GM23338 (cell line): Measurements from ENCODE around the gene LCN6. TPM values are rescaled to one million over a fixed set of nuclear protein-coding genes. Genes with fewer than 3 reads are reported as not detected.
"Not testable (repeated sequence)": the region's sequence is repeated elsewhere in the genome, so short reads cannot be mapped to it uniquely, and the experiment has no call there.

Source experiments
- ATAC-seq: fragments of 200-7000 bp; cut with Tn5 transposase; 3 replicates; pipeline ENCODE4 v1.9.1; 2020
- DNase-seq: peaks from one replicate; pipeline ENCODE4 v3.0.0-alpha.2; 2015; ENCODE audit warnings: low spot score
- H2AFZ ChIP-seq: fragments of 200-600 bp; sonication (generic); 2 replicates; pipeline ENCODE4 v1.8.0; 2016; ENCODE audit warnings: antibody characterized with exemption, mild to moderate bottlenecking, moderate library complexity
- H3F3A ChIP-seq: fragments of 200-600 bp; sonication (generic); replicated peaks from 2 replicates; pipeline ENCODE4 v1.8.0; 2017; ENCODE audit warnings: antibody characterized with exemption, mixed run types, low read depth
- H3K27ac ChIP-seq: fragments of 200-600 bp; sonication (generic); 2 replicates; pipeline ENCODE4 v1.6.1; 2016; ENCODE audit warnings: low read depth
- H3K27me3 ChIP-seq: fragments of 200-600 bp; sonication (generic); 2 replicates; pipeline ENCODE4 v1.8.0; 2016; ENCODE audit warnings: mild to moderate bottlenecking, mixed run types, moderate library complexity; ENCODE audit not compliant: insufficient read depth
- H3K36me3 ChIP-seq: fragments of 200-600 bp; sonication (generic); 2 replicates; pipeline ENCODE4 v1.8.0; 2016; ENCODE audit warnings: mild to moderate bottlenecking; ENCODE audit not compliant: insufficient read depth
- H3K4me1 ChIP-seq: fragments of 200-600 bp; sonication (generic); 2 replicates; pipeline ENCODE4 v1.8.0; 2016; ENCODE audit warnings: mild to moderate bottlenecking, moderate library complexity; ENCODE audit not compliant: insufficient read depth
- H3K4me2 ChIP-seq: fragments of 200-600 bp; sonication (generic); 2 replicates; pipeline ENCODE4 v1.7.1; 2017; ENCODE audit warnings: mixed run types
- H3K4me3 ChIP-seq: fragments of 200-600 bp; sonication (generic); 2 replicates; pipeline ENCODE4 v1.6.1; 2016; ENCODE audit warnings: mixed run types
- H3K79me2 ChIP-seq: fragments of 200-600 bp; sonication (generic); replicated peaks from 2 replicates; pipeline ENCODE4 v1.8.0; 2017; ENCODE audit warnings: mild to moderate bottlenecking; ENCODE audit not compliant: insufficient read depth
- H3K9me2 ChIP-seq: fragments of 200-600 bp; sonication (generic); 2 replicates; pipeline ENCODE4 v1.8.0; 2017; ENCODE audit not compliant: insufficient read depth
- H4K20me1 ChIP-seq: fragments of 200-600 bp; sonication (generic); replicated peaks from 2 replicates; pipeline ENCODE4 v1.8.0; 2017; ENCODE audit warnings: mild to moderate bottlenecking; ENCODE audit not compliant: insufficient read depth
- H3K27ac Mint-ChIP-seq: 2 replicates; pipeline ENCODE4 v1.8.0; 2020; ENCODE audit warnings: inconsistent platforms, mild to moderate bottlenecking, moderate library complexity, mixed read lengths
- H3K27me3 Mint-ChIP-seq: 3 replicates; pipeline ENCODE4 v1.8.0; 2022; ENCODE audit warnings: low read depth, mild to moderate bottlenecking, moderate library complexity, mixed read lengths, inconsistent platforms; ENCODE audit not compliant: insufficient read depth, poor library complexity
- H3K36me3 Mint-ChIP-seq: 3 replicates; pipeline ENCODE4 v1.8.0; 2021; ENCODE audit warnings: low read depth, mild to moderate bottlenecking, inconsistent platforms, moderate library complexity, mixed read lengths
- H3K4me1 Mint-ChIP-seq: 3 replicates; pipeline ENCODE4 v1.8.0; 2020; ENCODE audit warnings: mild to moderate bottlenecking, inconsistent platforms, mixed read lengths
- H3K4me3 Mint-ChIP-seq: 3 replicates; pipeline ENCODE4 v1.8.0; 2021; ENCODE audit warnings: moderate library complexity, mild to moderate bottlenecking, inconsistent platforms, mixed read lengths
- H3K9me3 Mint-ChIP-seq: 3 replicates; pipeline ENCODE4 v1.8.0; 2020; ENCODE audit warnings: moderate library complexity, mild to moderate bottlenecking, inconsistent platforms, mixed read lengths
- CREB1 ChIP-seq: fragments of 250-450 bp; sonication (Bioruptor Pico); IDR thresholded peaks from 2 replicates; pipeline ENCODE4 v1.5.0; 2020; ENCODE audit warnings: low read depth, mild to moderate bottlenecking, moderate library complexity
- EZH2 ChIP-seq: fragments of 200-600 bp; sonication (generic); IDR thresholded peaks from one replicate; pipeline ENCODE4 v1.8.0; 2017; ENCODE audit warnings: antibody characterized with exemption, mild to moderate bottlenecking, low read depth; ENCODE audit not compliant: unreplicated experiment
- JUNB ChIP-seq: IDR thresholded peaks from one replicate; pipeline ENCODE4 v1.6.1; 2016; ENCODE audit warnings: antibody characterized with exemption; ENCODE audit not compliant: unreplicated experiment
- NANOG ChIP-seq: IDR thresholded peaks from 2 replicates; pipeline ENCODE4 v1.6.1; 2016; ENCODE audit warnings: antibody characterized with exemption, borderline replicate concordance
- POLR2AphosphoS5 ChIP-seq: IDR thresholded peaks from 2 replicates; pipeline ENCODE4 v1.6.1; 2016; ENCODE audit warnings: antibody characterized with exemption, low read depth
- STAT1 ChIP-seq: IDR thresholded peaks from one replicate; pipeline ENCODE4 v1.6.1; 2016; ENCODE audit warnings: antibody characterized with exemption; ENCODE audit not compliant: unreplicated experiment
- ZNF331 ChIP-seq: fragments of 250-450 bp; sonication (Bioruptor Pico); IDR thresholded peaks from 2 replicates; pipeline ENCODE4 v1.5.0; 2020; ENCODE audit warnings: low read depth, mild to moderate bottlenecking, moderate library complexity
- polyA plus RNA-seq: library from polyadenylated mRNA; unstranded; fragments of >200 nt; fragmentation: Nextera tagmentation; extraction: Ambion mirVana; gene quantifications from 2 replicates; pipeline ENCODE4 v1.2.1, GENCODE V29; 2016
- total RNA-seq: library from RNA; depleted of rRNA; stranded (reverse); fragments of >200 nt; shearing (Covaris generic); gene quantifications from 2 replicates; pipeline ENCODE4 v1.2.3, GENCODE V29; 2014

Gene LCN6
- total and polyA plus RNA-seq, 2 experiments from 2014 or later, result not detected

GRCh38 chr9:136786983-136787382, 38.7 kb upstream of the LCN6 start:
- H2AFZ ChIP-seq, H3K4me3 ChIP-seq, H3K4me2 ChIP-seq, H3K4me1 ChIP-seq, H3K9me2 ChIP-seq, H3K4me3 Mint-ChIP-seq, H3K79me2 ChIP-seq, ATAC-seq, H3K27ac Mint-ChIP-seq, H3K36me3 ChIP-seq, H3K27me3 Mint-ChIP-seq, H3K27ac ChIP-seq, H4K20me1 ChIP-seq, DNase-seq, H3K36me3 Mint-ChIP-seq, H3K4me1 Mint-ChIP-seq, H3F3A ChIP-seq, H3K27me3 ChIP-seq, H3K9me3 Mint-ChIP-seq: not testable (repeated sequence)

GRCh38 chr9:136786451-136786850, 38.1 kb upstream of the LCN6 start:
- Mint-ChIP-seq H3K9me3 (no peaks in the 10 kb centered on the region), H3K36me3 (no peaks in the 10 kb centered on the region), H3K4me1 (peaks cover 6% of the 10 kb centered on the region; the same call in 2 of the 3 replicates), H3K27ac (no peak overlapping the region), H3K4me3 (no peak overlapping the region), H3K27me3 (peaks cover 4% of the 10 kb centered on the region)
- Histone ChIP-seq H3K4me3 (no peak overlapping the region), H3F3A (no peaks in the 10 kb centered on the region), H3K27me3 (no peaks in the 10 kb centered on the region), H2AFZ (no peak overlapping the region), H3K4me2 (no peak overlapping the region), H3K4me1 (no peaks in the 10 kb centered on the region), H3K27ac (no peak overlapping the region), H3K79me2 (no peaks in the 10 kb centered on the region), H4K20me1 (no peaks in the 10 kb centered on the region), H3K36me3 (no peaks in the 10 kb centered on the region), H3K9me2 (no peaks in the 10 kb centered on the region)
- ATAC-seq (no peak), DNase-seq (no peak)
- TF ChIP-seq STAT1 (no peak), CREB1 (no peak), JUNB (no peak), ZNF331 (CRISPR knock-in tag) (no peak), POLR2AphosphoS5 (no peak), NANOG (no peak), EZH2 (no peak)

- not testable (repeated sequence) for H3K27me3 ChIP-seq, H3K36me3 Mint-ChIP-seq, H4K20me1 ChIP-seq, H3K4me3 ChIP-seq, H3K9me2 ChIP-seq, H3K27me3 Mint-ChIP-seq, H3K9me3 Mint-ChIP-seq, DNase-seq, H3F3A ChIP-seq, H3K4me2 ChIP-seq, H3K79me2 ChIP-seq, H3K4me3 Mint-ChIP-seq, H3K4me1 Mint-ChIP-seq, ATAC-seq, H3K27ac ChIP-seq, H3K4me1 ChIP-seq, H3K36me3 ChIP-seq, H3K27ac Mint-ChIP-seq, H2AFZ ChIP-seq
Observed at GRCh38 chr9:136785565-136786355, 37.4 kb upstream of the LCN6 start.
